GM19468 (cell line): Measurements from ENCODE around the gene MIF.
"Not testable (repeated sequence)": the region's sequence is repeated elsewhere in the genome, so short reads cannot be mapped to it uniquely, and the experiment has no call there.

Source experiments
- ATAC-seq: cut with Tn5 transposase; IDR thresholded peaks from one replicate; pipeline ENCODE4 v1.9.1; 2021; ENCODE audit warnings: mild to moderate bottlenecking, moderate library complexity, moderate number of reproducible peaks; ENCODE audit not compliant: unreplicated experiment; ENCODE audit errors: extremely low read depth

MIF gene

DNA sequence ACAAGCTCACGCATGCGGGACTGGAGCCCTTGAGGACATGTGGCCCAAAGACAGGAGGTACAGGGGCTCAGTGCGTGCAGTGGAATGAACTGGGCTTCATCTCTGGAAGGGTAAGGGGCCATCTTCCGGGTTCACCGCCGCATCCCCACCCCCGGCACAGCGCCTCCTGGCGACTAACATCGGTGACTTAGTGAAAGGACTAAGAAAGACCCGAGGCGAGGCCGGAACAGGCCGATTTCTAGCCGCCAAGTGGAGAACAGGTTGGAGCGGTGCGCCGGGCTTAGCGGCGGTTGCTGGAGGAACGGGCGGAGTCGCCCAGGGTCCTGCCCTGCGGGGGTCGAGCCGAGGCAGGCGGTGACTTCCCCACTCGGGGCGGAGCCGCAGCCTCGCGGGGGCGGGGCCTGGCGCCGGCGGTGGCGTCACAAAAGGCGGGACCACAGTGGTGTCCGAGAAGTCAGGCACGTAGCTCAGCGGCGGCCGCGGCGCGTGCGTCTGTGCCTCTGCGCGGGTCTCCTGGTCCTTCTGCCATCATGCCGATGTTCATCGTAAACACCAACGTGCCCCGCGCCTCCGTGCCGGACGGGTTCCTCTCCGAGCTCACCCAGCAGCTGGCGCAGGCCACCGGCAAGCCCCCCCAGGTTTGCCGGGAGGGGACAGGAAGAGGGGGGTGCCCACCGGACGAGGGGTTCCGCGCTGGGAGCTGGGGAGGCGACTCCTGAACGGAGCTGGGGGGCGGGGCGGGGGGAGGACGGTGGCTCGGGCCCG, at the start of gene MIF:
MIF (plus strand) TSS at position 439 of the 765 bp plus-strand sequence; CDS start at position 531, 92 bp downstream.
- ATAC-seq: peak; percentile 63

DNA sequence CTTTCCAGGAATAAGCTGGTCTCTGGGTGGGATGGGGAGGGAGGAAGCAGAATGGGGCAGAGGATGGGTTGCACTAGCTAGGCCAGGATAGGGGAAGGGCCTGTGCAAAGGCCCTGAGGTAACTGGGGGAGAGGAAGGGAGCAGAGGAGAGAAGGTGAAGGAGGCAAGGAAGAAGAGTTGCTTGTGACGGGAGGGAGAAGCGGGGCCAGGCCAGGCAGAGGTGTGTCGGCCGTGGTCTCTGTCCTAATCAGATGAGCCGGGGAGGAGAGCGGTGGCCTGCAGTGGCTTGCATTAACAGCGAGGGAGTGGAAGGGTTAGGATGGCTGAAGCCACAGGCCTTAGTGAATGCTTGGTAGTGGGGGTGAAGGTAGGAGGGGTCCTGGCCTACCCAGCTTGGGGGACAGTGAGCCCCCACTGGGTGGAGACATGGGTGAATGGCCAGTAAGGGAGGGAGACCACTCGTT, 49.4 kb upstream of the MIF start:
- no peak for ATAC-seq

DNA sequence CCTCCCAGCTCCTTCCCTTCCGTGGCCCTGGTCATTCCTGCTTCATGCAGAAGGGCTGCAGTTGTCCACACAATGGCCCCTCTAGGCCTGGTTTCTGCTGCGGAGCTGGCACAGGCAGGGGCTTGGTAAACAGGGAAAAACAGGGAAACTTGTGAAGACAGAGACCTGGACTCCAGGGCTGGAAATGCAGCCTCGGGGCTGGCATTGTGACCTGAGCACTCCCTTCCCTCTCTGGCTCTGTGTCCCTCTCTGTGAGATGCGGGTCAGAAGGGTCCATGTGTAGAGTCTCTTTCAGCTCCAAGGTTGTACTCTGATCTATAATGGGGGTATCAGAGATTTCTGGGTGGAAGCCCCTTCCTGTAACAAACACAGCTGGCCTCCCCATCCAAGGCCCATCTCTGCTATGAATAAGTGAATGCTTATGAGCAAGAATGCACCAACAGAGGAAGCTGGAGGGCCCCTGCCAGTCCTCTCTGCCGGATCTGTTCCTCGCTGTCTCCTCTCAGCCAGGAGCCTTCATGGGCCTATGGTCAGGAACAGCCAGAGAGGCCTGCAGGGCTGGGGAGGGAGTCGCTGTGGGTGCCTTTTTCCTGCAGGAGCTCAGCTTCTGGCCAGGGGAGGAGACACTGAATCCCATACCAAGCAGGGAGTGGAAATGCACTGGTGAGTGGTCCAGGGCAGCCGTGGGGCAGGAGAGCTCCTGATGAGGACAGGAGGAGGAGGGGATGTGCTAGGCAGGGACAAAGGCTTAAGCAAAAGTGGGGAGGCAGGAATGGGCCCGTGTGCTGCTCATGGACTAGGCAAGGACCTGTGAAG, 48.7 kb upstream of the MIF start:
- no peak for ATAC-seq

DNA sequence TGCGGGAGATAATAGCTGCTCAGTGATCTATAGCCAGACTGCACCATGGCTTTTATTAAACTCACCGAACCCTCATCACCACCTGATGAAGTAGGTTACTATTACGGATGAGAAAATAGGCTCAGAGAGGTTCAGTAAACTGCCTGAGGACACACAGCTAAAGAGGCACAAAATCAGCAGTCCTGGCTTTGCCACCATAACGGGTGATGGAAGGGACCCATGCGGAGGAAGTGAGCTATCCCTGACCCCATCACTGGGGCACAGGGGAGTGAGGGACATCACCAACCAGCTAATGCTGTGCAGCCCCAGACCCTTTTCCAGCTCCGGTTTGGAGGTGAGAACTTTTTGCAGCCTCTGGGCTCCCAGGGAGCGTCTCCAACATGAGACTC, 48.1 kb upstream of the MIF start:
- ATAC-seq: no peak

DNA sequence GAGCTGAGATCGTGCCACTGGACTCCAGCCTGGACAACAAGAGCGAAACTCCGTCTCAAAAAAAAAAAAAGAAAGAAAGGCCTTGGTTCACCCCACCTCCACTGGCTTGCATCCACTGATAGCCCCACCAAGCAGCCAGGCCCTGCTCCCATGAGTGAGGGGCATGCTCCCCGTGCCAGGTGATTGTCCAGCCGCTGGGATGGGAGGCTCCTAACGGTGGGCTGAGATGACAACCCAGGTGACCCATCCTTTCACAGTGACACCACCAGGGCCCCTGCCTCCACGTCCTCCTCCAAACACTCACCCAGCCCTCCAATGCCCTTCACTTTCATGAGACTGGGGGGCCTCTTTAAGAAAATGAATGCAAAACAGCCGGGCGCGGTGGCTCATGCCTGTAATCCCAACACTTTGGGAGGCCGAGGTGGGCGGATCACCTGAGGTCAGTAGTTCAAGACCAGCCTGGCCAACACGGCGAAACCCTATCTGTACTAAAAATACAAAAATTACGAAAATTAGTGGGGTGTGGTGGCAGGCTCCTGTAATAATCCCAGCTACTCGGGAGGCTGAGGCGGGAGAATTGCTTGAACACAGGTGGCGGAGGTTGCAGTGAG, 46.8 kb upstream of the MIF start:
- ATAC-seq: no peak

DNA sequence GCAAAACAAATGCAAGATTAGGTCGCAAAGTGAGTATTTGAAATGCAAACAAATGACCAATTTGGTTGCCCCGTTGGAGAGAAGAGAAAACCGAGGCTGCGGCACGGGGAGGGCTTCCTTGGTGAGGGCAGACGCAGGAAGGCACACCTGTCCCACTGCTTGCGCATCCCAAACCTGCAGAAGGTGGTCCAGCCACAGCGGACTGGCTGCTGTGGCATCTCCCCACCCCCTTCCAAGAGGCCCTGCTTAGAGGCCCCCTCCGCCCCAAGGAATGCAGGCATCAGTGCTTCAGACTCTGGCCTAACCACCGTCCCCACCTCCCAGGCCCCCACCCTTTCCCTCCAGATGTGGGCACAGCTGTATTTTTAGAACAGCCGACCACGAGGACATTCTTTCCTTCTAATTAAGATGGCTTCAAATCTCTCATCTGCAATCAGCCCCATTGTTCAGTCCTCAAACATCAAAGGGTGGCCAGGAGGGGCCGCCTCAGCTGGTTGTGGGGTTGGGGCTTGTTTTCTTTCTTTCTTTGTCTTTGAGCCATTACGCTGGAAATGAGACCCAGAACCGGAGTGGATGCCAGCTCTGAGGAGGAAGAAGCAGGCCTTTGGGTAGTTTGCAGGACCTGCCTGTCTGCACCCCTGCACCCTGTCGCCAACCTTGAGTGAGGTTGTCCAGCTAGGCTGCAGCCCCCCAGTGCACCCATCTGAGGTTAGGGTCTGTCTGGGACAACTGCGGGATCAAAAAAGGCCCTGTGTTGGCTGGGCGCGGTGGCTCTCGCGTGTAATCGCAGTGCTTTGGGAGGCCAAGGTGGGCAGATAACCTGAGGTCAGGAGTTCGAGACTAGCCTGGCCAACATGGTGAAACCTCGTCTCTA, 46.0 kb upstream of the MIF start:
- ATAC-seq: no peak

DNA sequence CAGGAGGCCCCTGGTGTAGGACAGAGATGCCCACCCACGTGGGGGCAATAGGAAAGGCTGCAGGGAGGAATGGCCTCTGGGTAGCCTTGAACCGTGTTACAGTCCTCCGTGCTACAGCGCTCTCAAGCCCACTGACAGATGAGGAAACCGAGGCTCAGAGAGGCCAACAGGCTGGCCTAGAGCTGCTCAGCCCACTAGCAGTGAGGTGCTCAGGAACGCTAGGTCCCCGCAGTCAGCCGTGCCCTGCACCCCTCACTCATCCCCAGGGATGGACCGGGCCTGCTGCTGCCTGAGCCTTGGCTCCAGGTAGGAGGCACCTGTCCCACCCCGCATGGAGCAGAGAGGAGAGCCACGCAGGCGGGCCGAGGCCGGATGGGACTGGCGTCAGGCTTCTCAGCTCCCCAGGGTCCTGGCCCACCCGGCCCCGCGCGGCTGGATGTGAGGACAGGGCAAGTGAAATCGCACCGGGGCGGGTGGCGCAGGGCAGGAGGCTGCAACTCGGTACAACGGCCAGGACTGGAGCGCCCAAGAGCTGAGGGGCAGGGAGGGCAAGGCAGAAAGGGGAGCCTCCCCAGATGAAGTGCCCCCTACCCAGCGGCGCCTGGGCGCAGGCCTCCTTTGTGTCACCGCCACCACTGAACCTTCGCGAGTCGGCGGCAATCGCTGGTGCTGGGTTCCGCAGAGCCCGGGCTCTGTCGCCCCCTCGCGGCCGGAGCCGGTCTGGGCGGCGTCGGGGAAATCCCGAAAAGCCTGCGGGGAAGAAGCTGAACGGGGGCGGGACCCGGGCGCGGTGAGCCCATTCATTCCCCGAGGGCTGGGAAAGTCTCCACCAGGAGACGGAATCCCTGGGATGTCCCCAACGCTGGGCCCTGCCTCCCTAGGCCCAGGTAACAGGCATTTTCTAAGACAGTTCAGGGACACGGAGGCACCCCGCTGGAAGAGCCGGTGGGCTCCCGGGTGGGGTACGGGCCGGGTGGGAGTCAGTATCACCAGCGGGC, 44.9 kb upstream of the MIF start:
- no peak for ATAC-seq

DNA sequence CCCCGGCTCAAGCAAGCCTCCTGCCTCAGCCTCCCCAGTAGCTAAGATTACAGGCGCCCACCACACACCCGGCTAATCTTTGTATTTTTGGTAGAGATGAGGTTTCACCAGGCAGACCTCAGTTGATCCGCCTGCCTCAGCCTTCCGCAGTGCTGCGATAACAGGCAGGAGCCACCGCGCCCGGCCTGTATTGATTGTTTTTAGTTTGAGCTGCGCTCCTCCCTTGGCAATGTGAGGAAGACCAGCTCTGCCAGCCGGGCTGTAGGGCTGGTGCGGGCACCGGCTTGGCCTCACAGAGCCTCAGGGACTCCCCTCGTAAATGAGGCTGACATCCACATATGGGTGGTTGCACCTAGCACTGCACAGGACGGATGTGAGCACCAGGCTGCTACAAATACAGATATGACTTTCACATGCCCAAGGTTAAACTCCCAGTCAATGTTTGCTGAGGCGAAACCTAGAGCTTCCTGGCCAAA, 44.0 kb upstream of the MIF start:
- no peak for ATAC-seq

DNA sequence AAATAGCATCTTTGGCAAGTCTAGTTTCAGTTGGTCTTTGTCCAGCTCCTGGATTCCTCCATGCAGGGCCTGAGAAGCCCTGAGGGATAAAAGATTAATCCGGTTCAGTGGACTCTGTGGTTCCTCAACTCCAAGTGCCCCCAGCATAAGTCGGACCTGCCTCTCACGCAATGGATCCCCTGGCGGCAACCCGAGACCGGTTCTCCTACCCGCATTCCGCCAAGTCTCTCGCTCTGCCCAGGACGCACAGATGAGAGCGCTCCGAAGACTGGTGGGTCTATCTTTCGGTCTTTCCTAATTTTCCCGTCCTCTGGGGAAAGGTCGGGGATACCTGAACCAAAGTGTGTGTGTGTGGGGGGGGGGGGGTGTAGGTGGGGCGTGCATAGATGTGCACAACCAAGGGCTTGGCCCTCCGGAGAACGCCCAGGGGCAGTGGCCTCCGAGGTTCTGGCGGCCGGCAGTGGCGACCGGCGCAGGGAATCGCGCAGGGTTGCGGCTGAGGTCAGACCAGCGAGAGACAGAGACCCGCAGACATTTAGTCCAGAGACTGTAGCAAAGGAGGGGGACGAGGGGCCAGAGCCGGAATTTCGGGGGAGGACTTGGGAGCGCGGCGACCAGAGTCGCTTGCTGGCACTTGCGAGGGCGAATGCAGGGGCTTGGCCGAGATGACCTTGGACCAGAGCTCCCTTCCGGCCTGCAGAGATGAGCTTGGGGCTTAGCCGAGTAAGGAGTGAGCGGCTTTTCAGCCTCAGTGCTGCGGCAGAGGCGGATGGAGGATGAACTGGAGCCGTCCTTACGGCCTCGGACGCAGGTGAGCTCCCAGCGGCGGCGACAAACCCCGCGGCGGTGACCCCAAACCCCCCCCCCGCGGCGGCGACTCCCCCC, 37.2 kb upstream of the MIF start:
- no peak for ATAC-seq

DNA sequence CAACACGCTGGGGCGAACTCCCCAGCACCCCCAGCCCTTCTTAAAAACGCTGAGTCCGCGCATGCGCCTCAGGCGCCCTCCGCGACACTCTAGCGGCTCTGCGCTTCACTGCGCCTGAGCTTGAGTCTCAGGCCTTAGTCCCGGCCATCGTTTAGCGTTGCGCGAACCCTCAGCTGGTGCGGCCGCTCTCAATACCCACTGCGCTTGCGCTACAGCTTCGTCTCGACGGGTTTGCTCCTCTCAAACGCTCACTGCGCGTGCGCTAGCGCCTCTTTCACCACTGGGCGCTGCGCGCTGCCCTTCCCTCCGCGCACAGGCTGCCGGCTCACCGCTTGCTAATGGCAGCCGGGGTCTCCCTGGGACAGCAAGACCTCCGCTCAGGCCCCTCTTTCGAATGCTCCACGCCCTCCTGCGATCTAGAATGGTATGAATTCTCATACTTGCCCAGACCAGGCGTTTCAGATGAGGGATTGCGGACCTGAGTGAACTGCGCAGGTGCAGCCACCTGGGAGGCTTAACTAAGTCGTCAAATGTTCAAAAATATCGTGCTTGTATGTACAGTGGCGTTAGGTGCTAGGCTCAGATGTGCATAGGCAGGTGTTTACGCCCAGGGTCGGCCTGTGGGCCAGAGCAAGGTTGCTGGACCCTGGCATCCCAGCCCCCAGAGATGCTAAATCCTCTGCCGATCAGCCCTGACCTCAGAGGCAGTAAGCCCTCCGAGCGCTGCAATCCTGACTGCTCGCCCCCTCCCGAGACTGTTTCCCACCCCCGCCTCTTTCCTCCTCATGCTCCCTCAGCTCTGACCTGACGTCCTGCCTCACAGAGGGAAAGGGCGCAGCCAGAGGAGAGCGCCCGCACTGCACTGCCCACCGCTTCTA, 36.3 kb upstream of the MIF start, which contains the start of gene SLC2A11:
SLC2A11 (plus strand) TSS at position 270 of the 878 bp plus-strand sequence; CDS start at position 395, 125 bp downstream.
- peak; percentile 93 for ATAC-seq

DNA sequence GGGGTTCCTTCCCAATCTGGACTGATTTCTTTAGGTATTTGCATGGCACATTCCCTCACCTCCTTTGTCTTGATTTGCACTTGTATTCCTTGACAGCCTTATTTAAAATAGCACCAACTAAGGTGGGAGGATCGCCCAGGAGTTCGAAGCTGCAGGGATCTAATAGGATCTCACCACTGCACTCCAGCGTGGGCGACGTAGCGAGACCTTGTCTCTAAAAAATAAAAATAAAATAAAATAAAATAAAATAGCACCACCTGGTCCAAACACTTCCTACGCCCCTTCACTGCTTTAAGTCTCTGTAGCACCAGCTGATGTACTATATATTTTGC, 35.7 kb upstream of the MIF start:
- ATAC-seq: no peak

DNA sequence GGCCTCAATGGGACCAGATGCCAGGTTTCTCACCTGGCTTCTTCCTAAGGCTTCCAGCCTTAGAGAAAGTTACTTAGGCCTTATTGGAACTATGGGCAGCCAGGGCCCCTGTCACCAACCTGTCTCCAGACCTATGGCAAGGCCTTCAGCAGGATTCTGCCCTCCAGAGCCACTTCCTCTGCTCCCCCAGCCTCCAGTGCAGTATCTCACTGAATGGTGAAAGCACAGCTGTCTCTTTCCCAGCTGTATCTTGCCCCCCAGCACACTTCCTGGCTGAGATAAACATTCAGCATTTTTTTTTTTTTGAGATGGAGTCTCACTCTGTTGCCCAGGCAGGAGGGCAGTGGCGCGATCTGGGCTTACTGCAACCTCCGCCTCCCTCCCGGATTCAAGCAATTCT, 35.0 kb upstream of the MIF start:
- no peak for ATAC-seq

DNA sequence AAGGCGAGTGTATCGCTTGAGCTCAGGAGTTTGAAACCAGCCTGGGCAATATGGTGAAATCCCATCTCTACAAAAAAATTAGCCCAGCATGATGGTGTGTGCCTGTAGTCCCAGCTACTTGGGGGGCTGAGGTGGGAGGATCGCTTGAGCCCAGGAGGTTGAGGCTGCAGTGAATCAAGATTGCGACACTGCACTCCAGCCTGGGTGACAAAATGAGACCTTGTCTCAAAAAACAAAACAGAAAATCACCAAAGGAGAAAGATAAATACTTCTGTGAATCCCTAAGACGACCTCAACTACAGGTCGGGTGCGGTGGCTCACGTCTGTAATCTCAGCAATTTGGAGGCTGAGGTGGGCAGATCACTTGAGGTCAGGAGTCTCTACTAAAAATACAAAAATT, 34.0 kb upstream of the MIF start:
- ATAC-seq: not testable (repeated sequence)

DNA sequence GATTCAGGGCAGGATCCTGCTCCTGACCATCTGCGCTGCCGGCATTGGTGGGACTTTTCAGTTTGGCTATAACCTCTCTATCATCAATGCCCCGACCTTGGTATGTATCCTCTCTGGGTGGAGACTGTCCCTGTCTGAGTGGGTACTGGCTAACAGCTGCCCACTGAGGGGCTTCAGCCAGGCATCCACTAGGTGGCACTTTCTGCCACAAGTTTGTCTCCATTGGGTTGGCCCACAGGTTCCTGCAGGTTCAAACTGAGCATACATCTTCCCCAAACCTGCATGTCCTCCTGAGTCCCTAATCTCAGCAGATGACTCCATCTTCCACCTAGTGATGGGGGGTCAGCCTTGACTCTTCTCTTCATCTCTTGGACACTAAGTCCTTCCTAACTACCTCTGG, 32.1 kb upstream of the MIF start:
- ATAC-seq: no peak

DNA sequence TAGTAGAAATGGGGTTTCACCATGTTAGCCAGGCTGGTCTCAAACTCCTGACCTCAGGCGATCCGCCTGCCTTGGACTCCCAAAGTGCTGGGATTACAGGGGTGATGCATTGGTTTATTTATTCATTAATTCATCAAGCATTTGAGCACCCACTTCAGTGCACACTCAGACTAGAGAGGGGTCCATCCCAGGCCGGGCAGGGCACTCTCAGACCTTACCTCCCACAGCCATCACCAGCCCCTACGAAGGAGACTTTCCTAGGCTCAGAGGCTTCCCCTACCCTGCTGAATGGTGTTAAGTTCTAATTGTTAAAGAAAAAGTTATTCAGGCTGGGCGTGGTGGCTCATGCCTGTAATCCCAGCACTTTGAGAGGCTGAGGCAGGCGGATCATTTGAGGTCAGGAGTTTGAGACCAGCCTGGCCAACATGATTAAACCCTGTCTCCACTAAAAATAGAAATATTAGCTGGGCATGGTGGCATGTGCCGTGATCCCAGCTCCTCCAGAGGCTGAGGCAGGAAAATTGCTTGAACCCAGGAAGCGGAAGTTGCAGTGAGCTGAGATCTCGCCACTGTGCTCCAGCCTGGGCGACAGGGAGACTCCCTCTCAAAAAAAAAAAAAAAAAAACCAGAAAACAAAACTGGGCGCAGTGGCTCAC, 29.6 kb upstream of the MIF start:
- not testable (repeated sequence) for ATAC-seq

DNA sequence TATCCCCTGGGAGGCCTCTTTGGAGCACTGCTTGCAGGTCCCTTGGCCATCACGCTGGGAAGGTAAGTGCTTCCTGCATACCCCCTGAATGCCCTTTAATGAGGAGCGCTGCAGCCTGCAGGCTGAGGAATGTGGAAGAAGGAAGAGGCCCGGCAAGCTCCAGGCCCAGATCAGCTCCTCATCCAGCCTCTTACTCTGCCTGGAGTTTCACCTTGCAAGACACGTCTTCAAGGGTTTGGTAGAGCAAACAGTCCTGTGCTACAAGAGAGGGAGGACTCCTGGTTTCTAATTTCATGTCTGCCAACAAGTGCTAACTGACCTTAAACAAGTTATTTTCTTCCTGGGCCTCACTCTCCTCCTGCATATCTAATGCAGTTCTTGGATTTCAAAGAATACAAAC, 25.6 kb upstream of the MIF start:
- ATAC-seq: no peak
